GM18511 (cell line): ENCODE results near the gene C5AR2.
"Not testable (repeated sequence)": the region's sequence is repeated elsewhere in the genome, so short reads cannot be mapped to it uniquely, and the experiment has no call there.

Experiments used
- ATAC-seq: cut with Tn5 transposase; IDR thresholded peaks from one replicate; pipeline ENCODE4 v1.9.1; 2021; ENCODE audit warnings: mild to moderate bottlenecking, moderate library complexity; ENCODE audit not compliant: unreplicated experiment

C5AR2 gene

DNA sequence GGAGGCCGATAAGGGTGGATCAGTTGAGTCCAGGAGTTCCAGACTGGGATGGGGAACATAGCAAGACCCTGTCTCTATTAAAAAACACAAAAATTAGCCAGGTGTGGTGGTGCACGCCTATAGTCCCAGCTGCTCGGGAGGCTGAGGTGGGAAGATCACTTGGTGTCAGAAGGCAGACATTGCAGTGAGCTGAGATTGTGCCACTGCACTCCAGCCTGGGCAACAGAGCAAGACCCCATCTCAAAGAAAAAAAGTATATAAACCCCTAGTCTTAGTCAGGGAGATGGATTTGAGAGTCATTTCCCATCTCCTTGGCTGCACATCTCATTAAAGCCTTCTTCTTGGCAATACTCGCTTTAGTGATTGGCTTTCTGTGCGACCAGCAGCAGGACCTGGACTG is 51.9 kb downstream of the C5AR2 start:
- not testable (repeated sequence) for ATAC-seq

GRCh38 chr19:47384533-47384932 is 52.6 kb downstream of the C5AR2 start:
- ATAC-seq, result not testable (repeated sequence)

DNA sequence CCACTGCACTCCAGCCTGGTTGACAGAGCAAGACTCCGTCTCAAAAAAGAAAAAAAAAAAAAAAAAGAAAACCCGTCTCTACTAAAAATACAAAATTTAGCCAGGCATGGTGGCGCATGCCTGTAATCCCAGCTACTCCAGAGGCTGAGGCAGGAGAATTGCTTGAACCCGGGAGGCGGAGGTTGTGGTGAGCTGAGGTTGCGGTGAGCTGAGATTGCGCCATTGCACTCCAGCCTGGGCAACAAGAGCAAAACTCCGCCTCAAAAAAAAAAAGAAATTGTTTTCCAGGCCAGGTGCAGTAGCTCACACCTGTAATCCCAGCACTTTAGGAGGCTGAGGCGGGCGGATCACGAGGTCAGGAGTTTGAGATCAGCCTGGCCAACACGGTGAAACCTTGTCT is 54.6 kb downstream of the C5AR2 start:
- ATAC-seq, result not testable (repeated sequence)

DNA sequence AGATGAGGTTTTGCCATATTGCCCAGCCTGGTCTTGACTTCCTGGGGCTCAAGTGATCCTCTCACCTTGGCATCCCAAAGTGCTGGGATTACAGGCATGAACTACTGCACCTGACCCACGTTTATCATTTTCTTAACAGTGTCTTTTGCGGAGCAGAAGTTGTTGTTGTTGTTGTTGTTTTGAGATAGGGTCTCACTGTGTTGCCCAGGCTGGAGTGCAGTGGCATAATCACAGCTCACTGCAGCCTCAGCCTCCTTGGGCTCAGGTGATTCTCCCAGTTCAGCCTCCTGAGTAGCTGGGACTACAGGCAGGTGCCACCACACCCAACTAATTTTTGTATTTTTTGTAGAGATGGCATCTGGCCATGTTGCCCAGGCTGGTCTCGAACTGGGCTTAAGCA is 55.6 kb downstream of the C5AR2 start:
- ATAC-seq, result not testable (repeated sequence)

DNA sequence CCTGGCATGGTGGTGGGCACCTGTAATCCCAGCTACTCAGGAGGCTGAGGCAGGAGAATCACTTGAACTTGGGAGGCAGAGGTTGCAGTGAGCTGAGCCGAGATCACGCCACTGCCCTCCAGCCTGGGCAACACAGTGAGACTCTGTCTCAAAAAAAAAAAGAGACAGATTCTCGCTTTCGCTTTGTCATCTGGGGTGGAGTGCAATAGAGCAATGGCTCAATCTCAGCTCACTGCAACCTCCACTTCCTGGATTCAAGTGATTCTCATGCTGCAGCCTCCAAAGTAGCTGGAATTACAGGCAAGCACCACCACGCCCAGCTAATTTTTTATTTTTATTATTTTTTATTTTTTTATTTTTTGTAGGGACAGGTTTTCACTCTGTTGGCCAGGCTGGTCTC is 56.7 kb downstream of the C5AR2 start:
- ATAC-seq, result not testable (repeated sequence)

- no peak for ATAC-seq
Measured at GRCh38 chr19:47389150-47389556, 57.2 kb downstream of the C5AR2 start.

DNA sequence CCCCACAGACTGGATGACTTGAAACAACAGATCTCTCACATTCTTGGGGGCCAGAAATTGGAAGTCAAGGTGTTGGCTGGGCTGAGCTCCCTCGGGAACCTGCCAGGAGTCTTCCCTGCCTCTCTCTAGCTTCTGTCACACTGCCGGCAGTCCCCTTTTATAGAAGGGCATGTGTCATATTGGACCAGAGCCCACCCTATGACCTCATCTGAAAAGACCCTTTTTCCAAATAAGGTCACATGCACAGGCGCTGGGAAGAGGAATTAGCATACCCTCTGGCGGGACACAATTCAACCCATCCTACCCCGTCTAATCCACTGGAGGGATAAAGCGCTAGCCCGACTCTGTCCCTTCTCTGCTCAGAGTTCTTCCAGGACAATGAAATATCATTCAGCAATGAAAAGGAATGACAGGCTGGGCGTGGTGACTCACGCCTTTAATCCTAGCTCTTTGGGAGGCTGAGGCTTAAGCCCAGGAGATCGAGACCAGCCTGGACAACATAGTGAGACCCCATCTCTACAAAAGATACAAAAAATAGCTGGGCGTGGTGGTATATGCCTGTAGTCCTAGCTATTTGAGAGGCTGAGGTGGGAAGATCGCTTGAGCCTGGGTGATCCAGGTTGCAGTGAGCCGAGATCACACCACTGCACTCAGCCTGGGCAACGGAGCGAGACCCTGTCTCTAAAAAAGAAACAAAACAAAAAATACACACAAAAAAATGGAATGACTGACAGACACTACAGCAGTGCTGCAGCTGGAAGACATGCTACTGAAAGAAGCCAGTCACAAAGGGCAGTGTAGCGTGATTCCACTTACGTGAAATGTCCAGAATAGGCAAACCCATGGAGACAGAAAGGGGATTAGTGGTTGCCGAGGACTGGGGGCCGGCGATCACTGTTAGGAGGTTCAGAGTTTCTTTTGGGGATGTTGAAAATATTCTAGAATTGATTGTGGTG is 58.8 kb downstream of the C5AR2 start:
- no peak for ATAC-seq

DNA sequence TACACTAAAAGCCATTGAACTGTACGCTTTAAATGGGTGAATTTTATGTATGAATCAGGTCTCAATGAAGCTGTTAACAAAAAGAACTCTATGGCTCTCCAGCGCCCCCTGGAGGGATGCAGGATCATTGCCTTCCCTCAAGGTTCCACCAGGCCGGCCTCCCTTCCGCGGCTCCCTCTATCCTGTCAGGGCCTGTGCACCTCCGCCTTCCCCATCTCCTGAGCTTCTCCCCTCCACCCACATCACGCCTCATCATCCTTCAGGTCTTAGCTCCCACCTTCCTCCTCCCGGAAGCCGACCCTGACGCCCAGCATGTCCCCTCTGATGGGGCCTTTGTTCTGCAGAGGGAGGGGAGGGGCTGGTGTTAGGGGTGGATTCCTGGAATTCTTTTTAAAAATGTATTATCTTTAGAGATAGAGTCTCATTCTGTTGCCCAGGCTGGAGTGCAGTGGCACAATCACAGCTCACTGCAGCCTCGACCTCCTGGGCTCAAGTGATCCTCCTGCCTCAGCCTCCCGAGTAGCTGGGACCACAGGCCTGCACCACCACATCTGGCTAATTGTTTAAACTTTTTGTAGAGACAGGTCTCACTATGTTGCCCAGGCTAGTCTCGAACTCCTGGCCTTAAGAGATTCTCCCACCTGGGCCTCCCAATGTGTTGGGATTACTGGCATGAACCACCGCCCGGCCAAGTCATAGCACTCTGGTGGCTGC is 59.7 kb downstream of the C5AR2 start:
- ATAC-seq, result no peak
